Lower leg skin (tissue), 4 donors: ENCODE measurements around the gene VPS50. TPM values are rescaled to one million over a fixed set of nuclear protein-coding genes. Genes with fewer than 3 reads are reported as not detected.

ENCODE experiments used
- DNase-seq, 2 donors: peaks; one replicate each; pipeline ENCODE4 v3.0.0-alpha.2; 2019; ENCODE audit warnings: low spot score in 2 of 2
- H3K4me3 ChIP-seq: fragments of 200-600 bp; sonication (generic); 2 replicates; pipeline ENCODE4 v1.5.1; 2017; ENCODE audit warnings: mild to moderate bottlenecking, low read depth; ENCODE audit not compliant: poor library complexity, severe bottlenecking
- CTCF ChIP-seq, 3 donors: fragments of 450-650 bp; IDR thresholded peaks; one replicate each; pipeline ENCODE4 v1.5.1; 2016; ENCODE audit warnings: antibody characterized with exemption in 3 of 3, mild to moderate bottlenecking in 3 of 3, moderate library complexity in 2 of 3
- POLR2A ChIP-seq, 2 donors: fragments of 450-650 bp; IDR thresholded peaks; one replicate each; pipeline ENCODE4 v1.6.1; 2016 to 2017; ENCODE audit warnings: antibody characterized with exemption in 2 of 2, mild to moderate bottlenecking in 1 of 2, moderate library complexity in 1 of 2
- WGBS, 2 donors: methylation state at CpG; one replicate each; pipeline ENCODE4 v1.1.5; 2018; 5-methylcytosine and 5-hydroxymethylcytosine counted together
- intact Hi-C: fragments of 100-400 bp; cut with DNase I; formaldehyde crosslinking; loops from one replicate; pipeline ENCODE4 v1.15.0; 2023; ENCODE audit warnings: low total_unique reads
- total RNA-seq, 4 donors: library from RNA; depleted of rRNA; stranded (reverse); fragments of >200 nt; gene quantifications; one replicate each; pipeline ENCODE4 v1.1.0, GENCODE V29; 2016

The VPS50 gene
- total RNA-seq, 4 donors from 2014 or later, result 17.6 to 34.5 (median 24.6) TPM

- TF ChIP-seq CTCF (IDR thresholded peaks at IDR 0.05) (no peak), POLR2A (IDR thresholded peaks at IDR 0.05) (no peak)
- intact Hi-C loops, result no loop called here
- no peak for DNase-seq
- 96 to 100% methylated on average over 1 of the region's 1 CpG for WGBS, 2 donors
- no peak overlapping the region for H3K4me3 ChIP-seq
Observed at GRCh38 chr7:93262535-93262934, 30.4 kb downstream of the VPS50 start.

GRCh38 chr7:93265220-93265619 lies 33.1 kb downstream of the VPS50 start:
- intact Hi-C loops, result no loop called here
- 84 to 85% methylated on average over 4 of the region's 4 CpGs for WGBS, 2 donors
- DNase-seq, result no peak
- TF ChIP-seq POLR2A (IDR thresholded peaks at IDR 0.05) (no peak), CTCF (IDR thresholded peaks at IDR 0.05) (no peak)
- H3K4me3 ChIP-seq, result no peak overlapping the region

GRCh38 chr7:93279541-93279940 lies 47.4 kb downstream of the VPS50 start:
- TF ChIP-seq POLR2A (IDR thresholded peaks at IDR 0.05) (no peak), CTCF (IDR thresholded peaks at IDR 0.05) (no peak)
- no peak for DNase-seq
- intact Hi-C loops, result no loop called here
- no peak overlapping the region for H3K4me3 ChIP-seq
- 100% methylated on average over 1 of the region's 1 CpG for WGBS, 2 donors

- DNase-seq, result no peak
- 21 to 32% methylated on average over 1 of the region's 1 CpG for WGBS, 2 donors
- no peak overlapping the region for H3K4me3 ChIP-seq
- intact Hi-C loops, result no loop called here
- TF ChIP-seq POLR2A (IDR thresholded peaks at IDR 0.05) (no peak), CTCF (IDR thresholded peaks at IDR 0.05) (no peak)
Observed at GRCh38 chr7:93284908-93285307, 52.7 kb downstream of the VPS50 start.

GRCh38 chr7:93293229-93293628 lies 61.1 kb downstream of the VPS50 start:
- no peak for DNase-seq
- H3K4me3 ChIP-seq, result no peak overlapping the region
- WGBS, 2 donors, result 50 to 58% methylated on average over 2 of the region's 2 CpGs
- intact Hi-C loops, result no loop called here
- TF ChIP-seq CTCF (IDR thresholded peaks at IDR 0.05), result no peak
- no peak for TF ChIP-seq POLR2A (IDR thresholded peaks at IDR 0.05)

- intact Hi-C loops, result no loop called here
- 96 to 100% methylated on average over 1 of the region's 1 CpG for WGBS, 2 donors
- TF ChIP-seq POLR2A (IDR thresholded peaks at IDR 0.05), result no peak
- H3K4me3 ChIP-seq, result no peak overlapping the region
- DNase-seq, result no peak
Observed at GRCh38 chr7:93298206-93298605, 66.0 kb downstream of the VPS50 start.
